ENCODE data around the gene KCNAB2. TPM values are rescaled to one million over a fixed set of nuclear protein-coding genes. Genes with fewer than 3 reads are reported as not detected.

KCNAB2 gene
- total and polyA plus RNA-seq, 2 experiments from 2014 or later, result 3.1 to 3.5 TPM

- Histone ChIP-seq H4K20me1 (ENCODE audit: insufficient read depth, poor library complexity, severe bottlenecking) (no peaks in the 10 kb centered on the region), H3K9me2 (replicated peaks; ENCODE audit: insufficient read depth) (no peaks in the 10 kb centered on the region), H3K9me3 (ENCODE audit: low read depth) (no peaks in the 10 kb centered on the region), H3K27me3 (no peaks in the 10 kb centered on the region), H3K4me2 (no peak overlapping the region), H2AFZ (no peak overlapping the region), H3K4me1 (ENCODE audit: insufficient read depth) (no peaks in the 10 kb centered on the region), H3K4me3 (no peak overlapping the region), H3K79me2 (no peaks in the 10 kb centered on the region), H3K36me3 (replicated peaks; ENCODE audit: insufficient read depth, low read depth) (no peaks in the 10 kb centered on the region), H3K27ac (no peak overlapping the region)
- TF ChIP-seq EZH2phosphoT487 (IDR thresholded peaks at IDR 0.05; ENCODE audit: low read depth, severe bottlenecking, unreplicated experiment) (no peak), EZH2 (IDR thresholded peaks at IDR 0.05; ENCODE audit: borderline replicate concordance) (no peak), CTCF (IDR thresholded peaks at IDR 0.05; ENCODE audit: poor library complexity) (no peak)
- no peak for DNase-seq (ENCODE audit: low spot score)
- 88% methylated on average over 28 of the region's 28 CpGs for WGBS (ENCODE audit: low lambda C conversion rate, missing lambda C conversion rate)
Observed at GRCh38 chr1:6065093-6065858, 19.6 kb downstream of the KCNAB2 start.

- WGBS (ENCODE audit: low lambda C conversion rate, missing lambda C conversion rate), result 89% methylated on average over 8 of the region's 8 CpGs
Observed at GRCh38 chr1:6066680-6067079, 21.0 kb downstream of the KCNAB2 start.

GRCh38 chr1:6068073-6068472 is 22.4 kb downstream of the KCNAB2 start:
- Histone ChIP-seq H3K4me2 (no peak overlapping the region), H3K4me3 (no peak overlapping the region), H3K27me3 (no peaks in the 10 kb centered on the region), H3K27ac (no peak overlapping the region), H3K4me1 (ENCODE audit: insufficient read depth) (no peaks in the 10 kb centered on the region), H2AFZ (no peak overlapping the region), H3K9me2 (replicated peaks; ENCODE audit: insufficient read depth) (no peaks in the 10 kb centered on the region), H3K9me3 (ENCODE audit: low read depth) (no peaks in the 10 kb centered on the region), H3K36me3 (replicated peaks; ENCODE audit: insufficient read depth, low read depth) (no peaks in the 10 kb centered on the region), H3K79me2 (no peaks in the 10 kb centered on the region), H4K20me1 (ENCODE audit: insufficient read depth, poor library complexity, severe bottlenecking) (no peaks in the 10 kb centered on the region)
- TF ChIP-seq EZH2phosphoT487 (IDR thresholded peaks at IDR 0.05; ENCODE audit: low read depth, severe bottlenecking, unreplicated experiment), result no peak
- DNase-seq (ENCODE audit: low spot score), result no peak
- WGBS (ENCODE audit: low lambda C conversion rate, missing lambda C conversion rate), result 85% methylated on average over 5 of the region's 5 CpGs

More at GRCh38 chr1:6066680-6067079, 21.0 kb downstream of the KCNAB2 start:
- Histone ChIP-seq H3K9me3 (ENCODE audit: low read depth) (no peaks in the 10 kb centered on the region), H3K36me3 (replicated peaks; ENCODE audit: insufficient read depth, low read depth) (no peaks in the 10 kb centered on the region), H3K79me2 (no peaks in the 10 kb centered on the region), H3K4me3 (no peak overlapping the region), H3K27me3 (no peaks in the 10 kb centered on the region), H3K9me2 (replicated peaks; ENCODE audit: insufficient read depth) (no peaks in the 10 kb centered on the region), H3K27ac (no peak overlapping the region), H3K4me1 (ENCODE audit: insufficient read depth) (no peaks in the 10 kb centered on the region), H2AFZ (no peak overlapping the region), H4K20me1 (ENCODE audit: insufficient read depth, poor library complexity, severe bottlenecking) (no peaks in the 10 kb centered on the region), H3K4me2 (no peak overlapping the region)
- DNase-seq (ENCODE audit: low spot score), result no peak
- TF ChIP-seq EZH2phosphoT487 (IDR thresholded peaks at IDR 0.05; ENCODE audit: low read depth, severe bottlenecking, unreplicated experiment) (no peak), CTCF (IDR thresholded peaks at IDR 0.05; ENCODE audit: poor library complexity) (no peak), EZH2 (IDR thresholded peaks at IDR 0.05; ENCODE audit: borderline replicate concordance) (no peak)

GRCh38 chr1:6068932-6069331 is 23.2 kb downstream of the KCNAB2 start:
- no peaks in the 10 kb centered on the region for H3K27me3 ChIP-seq
- no peaks in the 10 kb centered on the region for H3K9me3 ChIP-seq (ENCODE audit: low read depth)
- H4K20me1 ChIP-seq (ENCODE audit: insufficient read depth, poor library complexity, severe bottlenecking), result no peaks in the 10 kb centered on the region
- no peak overlapping the region for H2AFZ ChIP-seq
- H3K4me3 ChIP-seq, result no peak overlapping the region
- H3K36me3 ChIP-seq (replicated peaks; ENCODE audit: insufficient read depth, low read depth), result no peaks in the 10 kb centered on the region
- H3K9me2 ChIP-seq (replicated peaks; ENCODE audit: insufficient read depth), result no peaks in the 10 kb centered on the region
- WGBS (ENCODE audit: low lambda C conversion rate, missing lambda C conversion rate), result 83% methylated on average over 9 of the region's 9 CpGs
- no peak for DNase-seq (ENCODE audit: low spot score)
- H3K4me2 ChIP-seq, result no peak overlapping the region
- no peaks in the 10 kb centered on the region for H3K4me1 ChIP-seq (ENCODE audit: insufficient read depth)
- H3K79me2 ChIP-seq, result no peaks in the 10 kb centered on the region
- TF ChIP-seq EZH2 (IDR thresholded peaks at IDR 0.05; ENCODE audit: borderline replicate concordance), result no peak
- TF ChIP-seq EZH2phosphoT487 (IDR thresholded peaks at IDR 0.05; ENCODE audit: low read depth, severe bottlenecking, unreplicated experiment), result no peak
- no peak for TF ChIP-seq CTCF (IDR thresholded peaks at IDR 0.05; ENCODE audit: poor library complexity)
- no peak overlapping the region for H3K27ac ChIP-seq

Measured in hepatocyte (in vitro differentiated cells).